Ishikawa (cell line): ENCODE data around the gene RFX8.

Experiments used
- CEBPB ChIP-seq: IDR thresholded peaks from 2 replicates; pipeline ENCODE4 v1.6.1; 2012
- CREB1 ChIP-seq: IDR thresholded peaks from 2 replicates; pipeline ENCODE4 v1.6.1; 2012; ENCODE audit warnings: low read depth
- EGR1 ChIP-seq: IDR thresholded peaks from 2 replicates; pipeline ENCODE4 v1.6.1; 2012
- EP300 ChIP-seq: IDR thresholded peaks from 2 replicates; pipeline ENCODE4 v1.6.1; 2012; ENCODE audit warnings: borderline replicate concordance
- FOXM1 ChIP-seq: IDR thresholded peaks from 2 replicates; pipeline ENCODE4 v1.6.1; 2012; ENCODE audit warnings: low read depth, borderline replicate concordance
- NFIC ChIP-seq: IDR thresholded peaks from 2 replicates; pipeline ENCODE4 v1.6.1; 2012
- RAD21 ChIP-seq: IDR thresholded peaks from 2 replicates; pipeline ENCODE4 v1.6.1; 2012; ENCODE audit warnings: low read depth
- TAF1 ChIP-seq: IDR thresholded peaks from 2 replicates; pipeline ENCODE4 v1.6.1; 2012; ENCODE audit warnings: low read depth, mild to moderate bottlenecking
- TCF12 ChIP-seq: IDR thresholded peaks from 2 replicates; pipeline ENCODE4 v1.6.1; 2012; ENCODE audit warnings: low read depth
- TEAD4 ChIP-seq: IDR thresholded peaks from 2 replicates; pipeline ENCODE4 v1.6.1; 2012
- YY1 ChIP-seq: IDR thresholded peaks from 2 replicates; pipeline ENCODE4 v1.6.1; 2012; ENCODE audit warnings: low read depth
- ZBTB7A ChIP-seq: IDR thresholded peaks from 2 replicates; pipeline ENCODE4 v1.6.1; 2012; ENCODE audit warnings: low read depth
- TF ChIP-seq, protein P1 (sequence below): IDR thresholded peaks from 2 replicates; pipeline ENCODE4 v1.6.1; 2012; ENCODE audit warnings: low read depth, mild to moderate bottlenecking
- TF ChIP-seq, protein P2 (sequence below): IDR thresholded peaks from 2 replicates; pipeline ENCODE4 v1.6.1; 2012
- TF ChIP-seq, protein P3 (sequence below): IDR thresholded peaks from 2 replicates; pipeline ENCODE4 v1.6.1; 2012

The RFX8 gene

DNA sequence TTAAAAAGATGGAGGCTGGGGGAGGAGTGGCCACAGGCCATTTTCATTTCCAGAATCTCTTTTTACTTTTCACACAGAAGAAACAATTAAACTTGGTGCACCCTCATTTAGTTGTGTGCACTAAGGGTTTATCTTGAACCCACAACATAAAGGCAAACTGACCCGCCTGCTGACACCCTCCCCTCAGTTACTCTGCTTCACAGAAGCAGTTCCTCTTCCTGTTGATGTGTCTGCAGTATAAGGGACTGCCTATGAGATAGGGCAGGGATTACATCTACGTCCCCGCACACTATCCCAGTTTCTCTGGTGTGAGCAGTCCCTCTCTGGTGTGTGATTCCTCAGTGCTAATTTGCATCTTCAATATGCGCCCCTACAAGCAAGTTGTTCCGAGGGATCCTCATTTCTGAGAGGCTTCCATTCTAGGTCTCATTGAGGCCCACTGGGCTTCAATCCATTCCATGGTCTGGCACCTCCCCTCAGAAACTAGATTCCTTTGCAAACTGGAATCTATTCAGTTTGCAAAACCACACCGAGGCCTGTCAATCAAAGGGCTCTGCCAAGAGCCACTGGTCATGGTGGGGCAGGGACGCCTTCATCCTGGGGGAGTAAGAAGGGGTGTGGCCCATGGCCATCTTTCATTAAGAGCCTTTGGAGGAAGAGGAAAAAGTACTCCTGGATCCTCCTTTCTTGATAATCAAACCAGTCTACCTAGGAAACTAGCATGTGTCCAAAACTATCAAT lies 99.9 kb downstream of the RFX8 start:
- TF ChIP-seq, protein P1, sequence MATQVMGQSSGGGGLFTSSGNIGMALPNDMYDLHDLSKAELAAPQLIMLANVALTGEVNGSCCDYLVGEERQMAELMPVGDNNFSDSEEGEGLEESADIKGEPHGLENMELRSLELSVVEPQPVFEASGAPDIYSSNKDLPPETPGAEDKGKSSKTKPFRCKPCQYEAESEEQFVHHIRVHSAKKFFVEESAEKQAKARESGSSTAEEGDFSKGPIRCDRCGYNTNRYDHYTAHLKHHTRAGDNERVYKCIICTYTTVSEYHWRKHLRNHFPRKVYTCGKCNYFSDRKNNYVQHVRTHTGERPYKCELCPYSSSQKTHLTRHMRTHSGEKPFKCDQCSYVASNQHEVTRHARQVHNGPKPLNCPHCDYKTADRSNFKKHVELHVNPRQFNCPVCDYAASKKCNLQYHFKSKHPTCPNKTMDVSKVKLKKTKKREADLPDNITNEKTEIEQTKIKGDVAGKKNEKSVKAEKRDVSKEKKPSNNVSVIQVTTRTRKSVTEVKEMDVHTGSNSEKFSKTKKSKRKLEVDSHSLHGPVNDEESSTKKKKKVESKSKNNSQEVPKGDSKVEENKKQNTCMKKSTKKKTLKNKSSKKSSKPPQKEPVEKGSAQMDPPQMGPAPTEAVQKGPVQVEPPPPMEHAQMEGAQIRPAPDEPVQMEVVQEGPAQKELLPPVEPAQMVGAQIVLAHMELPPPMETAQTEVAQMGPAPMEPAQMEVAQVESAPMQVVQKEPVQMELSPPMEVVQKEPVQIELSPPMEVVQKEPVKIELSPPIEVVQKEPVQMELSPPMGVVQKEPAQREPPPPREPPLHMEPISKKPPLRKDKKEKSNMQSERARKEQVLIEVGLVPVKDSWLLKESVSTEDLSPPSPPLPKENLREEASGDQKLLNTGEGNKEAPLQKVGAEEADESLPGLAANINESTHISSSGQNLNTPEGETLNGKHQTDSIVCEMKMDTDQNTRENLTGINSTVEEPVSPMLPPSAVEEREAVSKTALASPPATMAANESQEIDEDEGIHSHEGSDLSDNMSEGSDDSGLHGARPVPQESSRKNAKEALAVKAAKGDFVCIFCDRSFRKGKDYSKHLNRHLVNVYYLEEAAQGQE: no peak
- TF ChIP-seq TCF12 (no peak), CREB1 (no peak), RAD21 (no peak), FOXM1 (no peak), EP300 (no peak), TEAD4 (no peak), ZBTB7A (no peak), EGR1 (no peak), YY1 (no peak), CEBPB (no peak), NFIC (no peak), TAF1 (no peak)
- TF ChIP-seq, protein P2, sequence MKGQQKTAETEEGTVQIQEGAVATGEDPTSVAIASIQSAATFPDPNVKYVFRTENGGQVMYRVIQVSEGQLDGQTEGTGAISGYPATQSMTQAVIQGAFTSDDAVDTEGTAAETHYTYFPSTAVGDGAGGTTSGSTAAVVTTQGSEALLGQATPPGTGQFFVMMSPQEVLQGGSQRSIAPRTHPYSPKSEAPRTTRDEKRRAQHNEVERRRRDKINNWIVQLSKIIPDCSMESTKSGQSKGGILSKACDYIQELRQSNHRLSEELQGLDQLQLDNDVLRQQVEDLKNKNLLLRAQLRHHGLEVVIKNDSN: no peak
- TF ChIP-seq, protein P3, sequence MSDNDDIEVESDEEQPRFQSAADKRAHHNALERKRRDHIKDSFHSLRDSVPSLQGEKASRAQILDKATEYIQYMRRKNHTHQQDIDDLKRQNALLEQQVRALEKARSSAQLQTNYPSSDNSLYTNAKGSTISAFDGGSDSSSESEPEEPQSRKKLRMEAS: no peak

DNA sequence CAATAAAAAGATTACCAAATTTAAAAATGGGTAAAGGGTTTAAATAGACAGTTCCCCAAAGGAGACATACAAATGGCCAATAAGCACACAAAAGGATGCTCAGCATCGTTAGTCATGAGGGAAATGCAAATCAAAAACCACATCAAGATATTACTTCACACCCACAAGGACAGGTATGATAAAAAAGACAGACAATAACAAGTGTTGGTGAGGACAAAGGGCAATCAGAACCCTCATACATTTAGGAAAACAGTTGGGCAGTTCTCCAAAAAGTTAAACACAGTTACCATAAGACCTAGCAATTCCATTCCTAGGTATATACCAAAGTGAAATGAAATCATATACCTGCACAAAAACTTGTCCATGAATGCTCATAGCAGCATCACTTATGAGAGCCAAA lies 102.1 kb downstream of the RFX8 start:
- TF ChIP-seq CEBPB: no peak
- TF ChIP-seq, protein P2: no peak
- no peak for TF ChIP-seq RAD21

DNA sequence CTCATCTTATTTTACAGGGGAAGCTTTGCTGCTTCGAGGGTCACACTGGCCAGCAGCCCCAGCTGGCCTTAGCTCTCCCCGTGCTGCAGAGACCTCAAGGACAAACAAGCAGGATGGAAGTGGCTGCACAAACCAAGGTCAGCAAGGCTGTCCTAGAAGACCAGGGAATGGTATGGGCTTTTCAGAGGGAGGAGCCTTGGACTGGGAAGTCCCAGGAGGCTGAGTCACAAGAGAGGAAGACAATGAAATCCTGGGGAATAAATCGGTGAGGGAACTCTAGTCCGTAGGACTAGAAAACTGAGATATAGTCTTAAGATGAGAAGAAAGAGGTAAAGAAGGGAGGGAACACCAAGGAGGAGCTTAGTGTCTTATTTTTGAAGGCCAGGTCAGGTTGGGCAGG lies 103.3 kb downstream of the RFX8 start:
- TF ChIP-seq TCF12 (no peak), FOXM1 (no peak), TAF1 (no peak), EP300 (no peak), YY1 (no peak), CREB1 (no peak), ZBTB7A (no peak), TEAD4 (no peak), RAD21 (no peak), EGR1 (no peak), NFIC (no peak), CEBPB (no peak)
- TF ChIP-seq, protein P1: no peak
- TF ChIP-seq, protein P2: no peak
- TF ChIP-seq, protein P3: no peak

DNA sequence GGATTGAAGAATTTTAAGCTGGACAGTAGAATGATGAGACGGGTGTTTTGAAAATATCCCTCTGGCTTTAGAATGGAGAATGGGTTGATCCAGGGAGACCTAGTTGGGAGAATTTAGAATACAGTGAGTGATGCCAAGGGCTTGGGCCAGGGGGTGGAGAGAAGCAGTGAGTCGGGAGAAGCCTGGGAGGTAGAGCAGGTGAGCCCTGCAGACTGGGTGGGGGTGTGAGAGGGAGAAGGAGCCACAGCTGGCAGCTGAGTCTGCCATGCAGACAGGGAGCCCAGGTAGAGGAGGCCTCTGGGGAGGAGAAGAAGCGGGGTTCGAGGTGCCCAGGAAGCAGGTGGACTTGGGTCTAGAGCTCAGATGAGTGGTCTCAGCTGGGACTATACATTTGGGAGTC lies 105.8 kb downstream of the RFX8 start:
- no peak for TF ChIP-seq EGR1
- no peak for TF ChIP-seq CREB1
- TF ChIP-seq FOXM1: no peak
- no peak for TF ChIP-seq ZBTB7A
- no peak for TF ChIP-seq YY1

DNA sequence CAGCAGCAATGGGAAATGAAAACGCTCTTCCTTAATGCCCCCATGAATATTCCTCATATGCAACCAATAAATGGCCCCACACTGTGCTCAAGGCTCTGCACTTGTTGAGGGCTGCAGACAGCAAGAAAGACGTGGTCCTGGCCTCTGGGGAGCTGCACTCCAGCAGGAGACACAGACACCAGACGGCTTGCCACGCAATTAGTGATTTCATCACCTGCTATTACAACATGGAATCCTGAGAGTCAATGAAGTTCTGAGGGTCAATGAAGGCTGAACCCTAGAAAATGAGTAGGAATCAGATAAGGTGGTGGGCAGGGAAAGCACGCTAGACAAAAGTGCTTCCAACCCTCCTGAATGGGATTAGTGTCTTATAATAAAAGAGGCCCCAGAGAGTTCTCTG lies 106.5 kb downstream of the RFX8 start:
- TF ChIP-seq, protein P3: no peak
- no peak for TF ChIP-seq TAF1
- TF ChIP-seq TCF12: no peak
- TF ChIP-seq EP300: no peak
- TF ChIP-seq, protein P2: no peak
- TF ChIP-seq NFIC: no peak
- TF ChIP-seq CEBPB: no peak
- no peak for TF ChIP-seq FOXM1
